H54 (cell line): Measurements from ENCODE around the gene PTPRD.

Source experiments
- DNase-seq: peaks from one replicate; pipeline ENCODE4 v3.0.0; 2011; ENCODE audit warnings: low spot score, mixed read lengths; ENCODE audit not compliant: insufficient read length
- FAIRE-seq: peaks from 3 replicates; lab custom pipeline; 2011; peaks lifted over from hg19 to GRCh38; lab: Jason Lieb, UNC
- POLR2A ChIP-seq: IDR thresholded peaks from 2 replicates; pipeline ENCODE4 v1.6.1; 2011; ENCODE audit warnings: low read depth, mild to moderate bottlenecking, low read length

The PTPRD gene

GRCh38 chr9:8640761-8641160 is 1972.0 kb downstream of the PTPRD start:
- no peak for DNase-seq
- no peak for FAIRE-seq
- TF ChIP-seq POLR2A: no peak

- DNase-seq: no peak
- no peak for FAIRE-seq
- no peak for TF ChIP-seq POLR2A
Observed at GRCh38 chr9:8637626-8638025, 1975.2 kb downstream of the PTPRD start.

DNA sequence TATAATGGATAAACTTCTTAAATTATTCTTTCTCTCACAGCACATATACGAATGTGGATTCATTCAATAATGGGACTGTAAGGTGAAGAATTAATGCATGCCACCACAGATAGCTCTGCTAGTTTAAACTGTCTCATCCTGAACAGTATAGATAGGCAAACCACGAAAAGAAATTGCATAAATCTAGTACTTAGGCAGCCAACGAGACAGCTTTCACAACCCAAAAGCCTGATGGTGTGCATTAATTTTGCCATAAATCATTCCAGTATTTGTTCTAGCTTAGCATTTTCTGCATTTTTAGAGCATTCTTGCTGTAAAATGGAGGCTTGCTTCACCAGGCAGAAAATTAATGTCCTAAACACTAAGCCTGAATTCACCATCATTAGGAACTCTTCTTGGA is 1979.0 kb downstream of the PTPRD start:
- no peak for DNase-seq
- FAIRE-seq: no peak
- no peak for TF ChIP-seq POLR2A

DNA sequence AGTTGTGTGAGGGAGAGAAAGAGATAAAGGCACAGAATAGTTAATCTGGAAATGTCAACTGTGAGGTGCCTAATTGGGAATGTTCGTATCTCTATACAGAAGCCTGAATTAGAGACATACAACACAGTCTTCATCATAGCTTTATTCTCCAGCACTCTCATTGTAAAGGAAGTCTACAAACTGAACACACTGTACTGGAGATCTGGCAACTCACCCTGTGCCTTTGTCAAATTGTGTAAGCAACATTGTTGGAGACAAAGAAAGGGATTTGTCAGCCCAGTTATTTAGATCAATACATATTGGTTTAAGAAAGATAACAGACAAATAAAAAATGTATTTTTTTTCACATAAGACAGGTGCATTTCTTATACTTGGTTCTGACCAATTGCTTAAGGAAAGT is 1980.3 kb downstream of the PTPRD start:
- FAIRE-seq (no peak), DNase-seq (no peak)
- TF ChIP-seq POLR2A: no peak

- FAIRE-seq (no peak), DNase-seq (no peak)
- no peak for TF ChIP-seq POLR2A
Observed at GRCh38 chr9:8628791-8629190, 1984.0 kb downstream of the PTPRD start.

- DNase-seq (no peak), FAIRE-seq (no peak)
- no peak for TF ChIP-seq POLR2A
Observed at GRCh38 chr9:8627976-8628679, 1984.7 kb downstream of the PTPRD start.

- DNase-seq: no peak
- no peak for TF ChIP-seq POLR2A
Observed at GRCh38 chr9:8622871-8623270, 1989.9 kb downstream of the PTPRD start.

GRCh38 chr9:8622222-8622802 is 1990.5 kb downstream of the PTPRD start:
- DNase-seq (no peak), FAIRE-seq (no peak)
- TF ChIP-seq POLR2A: no peak

More at GRCh38 chr9:8622871-8623270, 1989.9 kb downstream of the PTPRD start:
- FAIRE-seq: no peak

DNA sequence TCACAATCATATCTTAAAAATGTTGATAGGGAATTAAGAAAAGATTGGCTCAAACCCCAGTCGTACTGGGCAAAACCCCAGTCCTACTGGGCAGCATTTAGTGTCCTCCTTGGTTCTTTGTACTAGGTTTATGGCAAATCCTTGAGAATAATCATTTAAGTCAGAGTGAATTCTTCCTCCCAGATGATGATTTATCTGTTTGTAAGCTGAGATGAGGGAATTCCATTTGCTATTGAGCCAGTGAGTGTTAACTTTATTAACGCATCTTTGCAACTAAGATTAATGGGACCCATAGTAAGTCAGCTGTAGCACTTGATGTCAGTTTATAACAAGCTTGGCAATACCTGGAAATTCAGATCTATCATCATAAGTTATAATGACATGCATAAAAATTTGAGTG is 1991.4 kb downstream of the PTPRD start:
- TF ChIP-seq POLR2A: no peak
- no peak for FAIRE-seq

DNA sequence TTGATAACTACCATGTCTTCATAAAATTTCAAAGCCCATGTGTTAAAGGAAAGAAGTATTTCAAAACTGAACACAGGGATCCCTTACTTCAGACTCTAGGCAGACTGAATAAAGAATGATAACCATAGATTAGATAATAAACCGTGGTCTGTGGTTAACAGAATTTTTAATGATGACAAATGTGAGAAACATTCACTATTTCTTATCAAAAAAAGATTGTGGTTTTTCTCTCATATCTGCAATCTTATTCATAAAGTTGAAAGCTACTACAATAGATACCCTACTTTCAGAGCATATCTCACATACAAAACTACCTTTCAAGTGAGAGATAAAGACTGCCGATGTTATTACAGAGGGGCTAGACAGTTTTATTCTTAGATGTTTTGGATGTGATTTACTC is 1996.4 kb downstream of the PTPRD start:
- TF ChIP-seq POLR2A: no peak
- no peak for FAIRE-seq

More for the DNA sequence above, 1991.4 kb downstream of the PTPRD start:
- DNase-seq: no peak

GRCh38 chr9:8614926-8615440 is 1997.8 kb downstream of the PTPRD start:
- DNase-seq (no peak), FAIRE-seq (no peak)
- TF ChIP-seq POLR2A: no peak

More for the DNA sequence above, 1996.4 kb downstream of the PTPRD start:
- DNase-seq: no peak

DNA sequence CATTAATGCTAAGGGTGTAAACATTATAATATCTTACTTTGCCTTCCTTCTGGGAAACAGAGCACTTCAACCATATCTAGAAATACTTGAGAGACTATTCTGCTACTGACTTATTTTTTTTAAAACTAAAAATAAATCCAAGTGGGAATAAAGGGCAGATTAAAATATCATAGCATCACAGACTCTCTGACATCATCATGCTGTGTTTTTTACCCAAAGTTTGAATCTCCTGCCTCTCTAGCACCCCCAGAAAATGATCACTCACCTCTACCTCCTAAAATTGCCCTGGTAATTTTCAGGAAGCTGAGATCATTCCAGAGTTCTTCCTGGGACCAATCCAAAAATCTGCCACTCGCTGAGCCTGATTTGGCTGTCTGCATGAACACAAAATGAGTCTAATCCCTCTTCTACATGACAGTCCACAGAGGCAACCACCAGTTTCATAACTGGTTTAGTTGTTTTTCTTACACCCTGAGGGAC is 1999.4 kb downstream of the PTPRD start:
- DNase-seq (no peak), FAIRE-seq (no peak)
- TF ChIP-seq POLR2A: no peak

DNA sequence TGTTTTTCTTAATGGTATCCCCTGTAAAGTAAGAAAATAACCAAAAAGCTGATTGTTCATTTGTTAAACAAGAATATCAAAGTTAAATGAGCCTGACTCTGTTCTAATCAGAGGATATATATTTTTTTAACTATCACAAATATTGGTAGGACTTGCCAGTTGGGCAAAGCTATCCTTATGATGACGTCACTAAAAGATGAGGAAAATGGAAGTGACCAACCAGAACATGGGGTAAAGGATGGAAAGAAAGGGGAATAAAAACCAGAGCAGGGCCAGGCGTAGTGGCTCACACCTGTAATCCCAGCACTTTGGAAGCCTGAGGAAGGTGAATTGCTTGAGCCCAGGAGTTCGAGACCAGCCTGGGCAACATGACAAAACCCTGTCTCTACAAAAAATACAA is 2001.6 kb downstream of the PTPRD start:
- no peak for FAIRE-seq
- TF ChIP-seq POLR2A: no peak

DNA sequence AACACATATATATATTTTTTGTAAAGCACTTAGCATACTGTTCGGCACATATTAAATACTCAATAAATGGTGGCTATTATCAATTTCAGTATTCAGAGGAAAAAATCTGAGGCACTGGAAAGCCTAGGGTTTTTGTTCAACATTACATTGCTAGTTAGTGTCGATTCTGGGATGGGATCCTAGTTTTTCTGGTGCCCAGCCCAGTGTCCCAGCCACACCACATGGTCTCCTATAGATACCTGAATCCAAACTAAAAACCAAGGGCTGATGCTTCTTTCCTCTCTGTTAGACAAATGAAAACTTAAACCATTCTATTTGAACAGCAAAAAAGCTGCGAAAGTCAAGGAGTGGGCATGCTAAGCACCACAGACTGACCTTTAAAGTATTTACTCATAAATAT is 2002.5 kb downstream of the PTPRD start:
- no peak for TF ChIP-seq POLR2A
- DNase-seq: no peak
- no peak for FAIRE-seq

More for the DNA sequence above, 2001.6 kb downstream of the PTPRD start:
- DNase-seq: no peak

DNA sequence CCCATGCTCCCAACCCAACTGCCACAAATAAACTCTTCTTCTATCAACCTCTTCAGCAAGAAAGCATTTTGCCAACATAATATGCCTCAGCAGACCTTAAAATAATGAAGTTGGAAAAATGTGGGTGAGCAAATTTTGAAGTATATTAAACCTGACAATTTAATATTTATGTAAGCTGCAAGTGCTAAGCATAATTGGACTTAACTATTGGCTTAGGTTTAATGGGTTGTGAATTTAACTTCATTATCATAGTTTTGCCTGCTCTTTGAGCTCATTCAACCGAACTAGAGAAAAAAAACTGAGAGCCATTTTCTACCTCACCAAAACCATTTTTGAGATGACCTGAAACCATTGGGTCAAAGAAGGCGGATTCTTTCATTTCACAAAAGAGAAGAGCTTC is 2007.7 kb downstream of the PTPRD start:
- no peak for TF ChIP-seq POLR2A
- DNase-seq (no peak), FAIRE-seq (no peak)

- DNase-seq: no peak
- no peak for FAIRE-seq
- TF ChIP-seq POLR2A: no peak
Observed at GRCh38 chr9:8604201-8604600, 2008.6 kb downstream of the PTPRD start.
